Stimulated activated CD4-positive, alpha-beta T cell treated with anti-CD3 and anti-CD28 coated beads, Interleukin-4, amount 100 ng/mL, for 24 hours (primary cell): Measurements from ENCODE around the gene C8G.

ENCODE experiments used
- DNase-seq: peaks from one replicate; pipeline ENCODE4 v3.0.0-alpha.2; 2020

Gene C8G

DNA sequence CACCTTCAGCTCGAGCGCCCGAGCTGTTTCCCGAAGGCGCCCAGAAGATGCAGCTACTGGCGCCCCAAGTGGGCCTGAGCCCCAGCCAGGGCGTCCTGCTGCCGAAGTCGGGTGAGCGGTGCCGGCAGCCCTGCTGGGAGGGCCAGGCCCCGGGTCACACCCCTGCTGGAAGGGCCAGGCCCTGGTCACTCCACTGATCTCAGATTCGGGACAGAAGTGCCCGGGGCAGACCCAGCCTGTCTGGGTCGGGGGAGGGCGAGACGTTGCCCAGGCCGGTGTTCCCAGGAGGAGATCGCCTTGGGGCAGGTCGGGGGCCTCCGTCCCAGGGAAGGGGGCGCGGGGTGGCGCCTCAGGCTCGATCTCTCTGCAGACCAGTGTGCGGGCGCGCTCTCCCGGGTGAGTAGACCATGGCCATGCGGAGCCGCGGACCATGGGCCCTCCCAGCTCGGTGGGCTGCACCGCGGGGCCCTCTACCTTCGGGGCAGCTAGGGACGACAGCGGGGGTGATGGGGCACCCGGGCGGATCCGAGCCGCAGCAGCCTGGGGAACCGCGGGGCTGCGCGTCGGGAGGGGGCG, 40.1 kb downstream of the C8G start:
- DNase-seq, result no peak

- DNase-seq, result no peak
Observed at GRCh38 chr9:136985853-136986252, 40.8 kb downstream of the C8G start.

- DNase-seq, result no peak
Observed at GRCh38 chr9:136988872-136989271, 43.8 kb downstream of the C8G start.

- no peak for DNase-seq
Observed at GRCh38 chr9:136990242-136990911, 45.3 kb downstream of the C8G start.

DNA sequence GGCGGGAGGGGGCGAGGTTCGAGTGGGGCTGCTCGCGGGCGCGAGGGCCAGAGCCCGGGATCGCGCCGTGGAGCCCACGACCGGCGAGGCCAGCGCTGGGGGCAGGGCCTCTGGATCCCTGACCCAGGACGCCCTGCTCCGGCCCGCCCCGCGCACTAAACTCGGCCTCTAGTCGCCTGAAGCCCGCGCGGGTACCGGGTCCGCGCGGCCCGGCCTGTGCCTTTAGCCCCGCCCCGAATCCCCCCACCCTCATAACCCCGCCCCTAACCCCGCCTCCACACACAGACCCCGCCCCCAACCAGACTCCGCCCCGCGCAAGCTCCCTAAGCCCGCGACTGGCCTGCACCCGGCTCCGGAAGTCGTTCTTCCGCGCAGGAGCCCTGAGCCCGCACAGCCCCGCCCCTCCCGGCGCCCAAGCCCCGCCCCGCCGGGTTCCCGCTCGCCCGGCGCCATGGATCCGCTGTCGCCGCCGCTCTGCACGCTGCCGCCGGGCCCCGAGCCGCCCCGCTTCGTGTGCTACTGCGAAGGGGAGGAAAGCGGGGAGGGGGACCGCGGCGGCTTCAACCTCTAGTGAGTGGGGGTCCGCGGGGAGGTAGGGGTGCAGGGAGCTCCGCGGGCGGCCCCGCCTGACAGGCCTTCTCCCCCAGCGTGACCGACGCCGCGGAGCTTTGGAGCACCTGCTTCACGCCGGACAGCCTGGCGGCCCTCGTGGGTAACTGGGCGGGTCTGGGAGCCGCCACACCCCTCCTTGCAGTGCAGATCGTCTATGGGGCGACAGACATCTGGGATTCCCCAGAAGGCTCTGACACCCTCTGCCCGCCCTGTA, 47.2 kb downstream of the C8G start, which contains the start of gene PAXX:
Gene PAXX (plus strand): TSS at position 430 of the 826 bp plus-strand sequence. CDS start 22 bp downstream, at position 452.
- peak; percentile 95 for DNase-seq

- no peak for DNase-seq
Observed at GRCh38 chr9:136992819-136993369, 47.9 kb downstream of the C8G start.

- no peak for DNase-seq
Observed at GRCh38 chr9:136994180-136994887, 49.3 kb downstream of the C8G start.

GRCh38 chr9:136994888-136995230, 49.8 kb downstream of the C8G start:
- DNase-seq, result no peak

DNA sequence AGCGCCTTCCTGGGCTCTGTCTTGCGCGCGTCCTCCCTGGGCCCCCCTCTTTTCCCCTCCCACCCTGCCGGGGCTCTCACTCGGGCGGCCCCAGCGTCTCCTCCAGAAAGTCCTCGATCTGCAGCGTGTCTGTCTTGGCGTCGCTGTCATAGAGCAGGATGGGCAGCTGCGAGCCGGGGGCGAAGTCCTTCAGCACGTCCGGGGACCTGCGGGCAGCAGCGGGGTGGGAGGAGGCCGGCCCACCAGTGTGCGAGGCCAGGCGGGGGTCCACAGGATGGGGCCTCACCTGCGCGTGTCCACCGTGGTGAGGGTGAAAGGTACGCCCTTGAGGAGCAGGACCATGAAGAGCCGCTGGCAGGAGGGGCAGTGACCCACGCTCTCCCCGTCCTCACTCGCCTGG, 50.3 kb downstream of the C8G start:
- DNase-seq, result no peak

- no peak for DNase-seq
Observed at GRCh38 chr9:136995772-136996311, 50.8 kb downstream of the C8G start.
